NCI-H1436 (cell line): Measurements from ENCODE around the gene SMOC2.

Source experiments
- DNase-seq: peaks from one replicate; lab custom pipeline; 2025; lab: John Stamatoyannopoulos, UW

SMOC2 gene

GRCh38 chr6:168626046-168626602, 185.1 kb downstream of the SMOC2 start:
- no peak for DNase-seq

- no peak for DNase-seq
Observed at GRCh38 chr6:168627506-168628175, 186.7 kb downstream of the SMOC2 start.

DNA sequence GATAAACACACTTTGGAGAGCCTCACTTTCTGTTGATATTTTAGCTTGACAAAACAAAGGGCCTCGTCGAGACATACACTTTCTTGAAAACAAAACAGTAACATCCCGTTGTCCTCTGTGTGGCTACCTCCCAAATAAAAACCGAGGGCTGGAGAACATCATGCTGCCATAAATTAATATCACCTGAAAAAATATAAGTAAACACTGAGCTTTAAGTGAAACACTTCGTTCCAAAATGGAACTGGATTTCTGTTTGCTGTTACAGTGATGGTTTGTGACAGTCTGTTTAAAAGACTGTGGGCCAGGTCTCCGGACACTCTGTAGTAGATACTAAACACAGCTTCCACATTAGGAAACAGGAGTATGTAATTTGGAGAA, 187.2 kb downstream of the SMOC2 start:
- DNase-seq: no peak

GRCh38 chr6:168628732-168629245, 187.8 kb downstream of the SMOC2 start:
- no peak for DNase-seq

GRCh38 chr6:168631564-168631963, 190.6 kb downstream of the SMOC2 start:
- DNase-seq: no peak

- DNase-seq: no peak
Observed at GRCh38 chr6:168632694-168633093, 191.7 kb downstream of the SMOC2 start.

GRCh38 chr6:168634541-168635328, 193.8 kb downstream of the SMOC2 start:
- DNase-seq: no peak

- no peak for DNase-seq
Observed at GRCh38 chr6:168636147-168637004, 195.4 kb downstream of the SMOC2 start.

- DNase-seq: no peak
Observed at GRCh38 chr6:168637834-168638233, 196.8 kb downstream of the SMOC2 start.

DNA sequence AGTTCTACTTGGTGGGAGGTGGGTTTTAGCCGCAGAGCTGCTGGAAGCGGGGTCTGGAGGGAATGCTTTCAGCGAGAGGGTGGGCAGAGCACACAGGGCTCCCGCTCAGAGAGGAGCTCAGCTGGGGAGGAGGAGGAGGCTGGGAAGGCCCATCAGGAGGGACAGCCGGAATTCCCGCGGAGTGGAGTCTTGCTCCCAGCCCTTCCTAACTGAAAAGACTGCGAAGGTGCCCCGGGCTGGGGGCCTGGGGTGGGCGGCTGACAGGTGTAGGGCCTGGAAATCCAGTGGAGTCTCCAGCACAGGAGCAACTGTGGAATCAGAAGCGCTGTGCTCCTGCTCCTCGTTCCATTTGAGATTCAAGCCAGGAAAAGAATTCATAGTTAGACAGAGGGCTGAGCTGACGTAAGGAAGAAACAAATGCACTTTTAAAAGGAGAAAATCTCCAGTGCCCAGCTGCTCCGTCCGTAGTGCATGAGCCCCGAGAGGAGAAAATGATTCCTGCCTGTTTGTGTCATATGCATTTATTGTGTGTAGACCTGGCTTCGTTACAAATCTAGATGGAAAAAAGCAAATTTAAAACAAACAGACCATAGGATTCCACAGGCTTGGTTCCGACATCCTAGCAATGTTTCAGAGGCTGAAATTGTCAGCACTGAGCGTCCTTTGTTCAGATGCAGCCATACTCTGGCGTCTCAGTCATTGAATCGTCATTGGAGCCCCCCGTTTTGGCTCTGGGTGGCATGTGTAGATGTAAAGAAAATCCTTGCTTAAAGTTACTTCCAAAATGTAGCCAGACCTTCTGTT, 197.7 kb downstream of the SMOC2 start:
- no peak for DNase-seq

DNA sequence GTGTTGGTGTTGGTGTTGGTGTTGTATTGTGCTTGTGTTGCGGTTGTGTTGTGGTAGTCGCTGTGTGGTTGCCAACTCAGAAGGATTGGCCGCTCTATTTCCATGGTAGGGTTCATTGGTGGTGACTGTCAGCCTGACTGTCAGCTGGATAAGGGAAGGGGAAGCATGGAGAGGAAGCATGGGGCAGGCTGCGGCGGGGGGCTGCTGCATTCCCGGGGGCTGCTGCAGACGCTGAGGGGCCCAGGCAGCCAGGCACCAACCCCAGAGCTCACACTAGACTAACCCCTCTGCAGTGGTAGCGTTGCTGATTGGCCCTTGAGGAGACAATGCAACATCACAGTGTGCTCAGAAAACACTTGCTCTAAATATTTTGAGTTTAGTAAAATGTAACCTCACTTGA, 199.2 kb downstream of the SMOC2 start:
- no peak for DNase-seq

GRCh38 chr6:168640768-168641167, 199.8 kb downstream of the SMOC2 start:
- no peak for DNase-seq

DNA sequence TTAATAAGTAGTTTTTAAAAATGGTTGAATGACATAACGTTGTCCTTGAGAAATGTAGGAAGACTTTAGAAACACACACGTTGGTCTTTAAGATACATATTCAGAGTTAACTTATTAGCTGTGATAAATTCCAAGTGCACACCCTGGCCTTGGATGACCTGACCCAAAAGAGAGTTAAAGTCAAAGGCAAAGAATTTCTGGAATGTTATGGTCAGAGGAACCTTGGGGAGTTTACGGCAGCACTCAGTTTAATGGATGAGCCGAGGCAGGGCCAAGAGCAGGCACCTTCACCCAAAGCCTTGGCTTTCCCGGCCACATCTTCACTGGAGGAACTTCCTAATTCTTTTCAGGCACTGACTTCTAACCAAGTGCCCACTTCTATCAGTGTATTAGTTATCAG, 200.5 kb downstream of the SMOC2 start:
- no peak for DNase-seq

DNA sequence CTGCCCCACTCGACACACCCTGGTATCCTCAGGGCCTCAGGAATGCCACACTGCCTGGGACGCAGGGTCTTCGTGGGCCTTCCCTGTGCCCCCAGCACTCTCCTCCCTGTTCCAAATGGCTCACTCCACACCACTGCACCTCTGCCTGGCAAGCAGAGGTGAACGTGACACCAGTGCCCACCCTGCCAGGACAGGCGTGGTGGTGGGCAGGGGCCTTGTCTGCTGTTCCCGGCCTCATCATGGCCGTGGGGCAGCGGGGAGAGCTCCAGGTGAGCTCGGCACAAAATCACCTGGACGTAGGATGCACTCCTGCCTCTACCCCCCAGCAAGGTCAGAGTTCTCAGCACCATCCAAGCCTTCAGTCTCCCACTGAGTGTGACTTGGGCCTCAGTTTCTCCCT, 202.4 kb downstream of the SMOC2 start:
- DNase-seq: no peak

GRCh38 chr6:168645326-168645725, 204.3 kb downstream of the SMOC2 start:
- DNase-seq: no peak

- DNase-seq: no peak
Observed at GRCh38 chr6:168647271-168647670, 206.3 kb downstream of the SMOC2 start.

- DNase-seq: no peak
Observed at GRCh38 chr6:168648240-168649125, 207.5 kb downstream of the SMOC2 start.

- DNase-seq: no peak
Observed at GRCh38 chr6:168649209-168649608, 208.2 kb downstream of the SMOC2 start.

GRCh38 chr6:168650671-168651111, 209.7 kb downstream of the SMOC2 start:
- DNase-seq: no peak

DNA sequence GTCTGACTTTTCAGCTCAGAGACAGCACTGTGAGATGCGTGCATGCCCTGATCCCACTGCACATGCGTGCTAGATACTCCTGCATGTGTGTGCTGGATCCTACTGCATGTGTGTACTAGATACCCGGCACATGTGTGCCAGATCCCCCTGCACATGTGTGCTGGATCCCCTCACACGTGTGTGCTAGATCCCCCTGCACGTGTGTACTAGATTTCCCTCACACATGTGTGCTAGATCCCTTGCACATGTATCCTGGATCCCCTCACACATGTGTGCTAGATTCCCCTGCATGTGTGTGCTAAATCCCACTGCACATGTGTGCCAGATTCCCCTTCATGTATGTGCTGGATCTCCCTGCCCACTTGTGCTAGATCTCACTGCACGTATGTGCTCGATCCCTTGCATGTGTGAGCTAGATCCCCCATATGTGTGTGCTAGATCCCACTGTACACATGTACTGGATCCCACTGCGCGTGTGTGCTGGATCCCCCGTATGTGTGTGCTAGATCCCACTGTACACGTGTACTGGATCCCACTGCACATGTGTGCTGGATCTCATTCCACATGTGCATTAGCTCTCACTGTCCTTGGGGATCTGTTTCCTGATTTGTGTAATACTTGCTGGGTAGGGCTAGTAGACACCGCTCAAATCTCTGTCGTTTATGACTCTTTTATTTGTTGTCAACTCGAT, 214.6 kb downstream of the SMOC2 start:
- DNase-seq: no peak
